ENCODE measurements around the gene RINL.
"Not testable (repeated sequence)": the region's sequence is repeated elsewhere in the genome, so short reads cannot be mapped to it uniquely, and the experiment has no call there.

Gene RINL

GRCh38 chr19:38826856-38827551 lies 51.1 kb downstream of the RINL start:
- H3K27ac ChIP-seq = no peak overlapping the region
- H3K9ac ChIP-seq = no peak overlapping the region
- no peak overlapping the region for H3K4me2 ChIP-seq
- peaks cover 14% of the 10 kb centered on the region for H3K4me1 ChIP-seq
- no peak overlapping the region for H3K4me3 ChIP-seq
- H4K20me1 ChIP-seq = no peaks in the 10 kb centered on the region
- H3K9me3 ChIP-seq = peaks cover 10% of the 10 kb centered on the region
- no peaks in the 10 kb centered on the region for H3K27me3 ChIP-seq
- TF ChIP-seq Cebpa-rat (IDR thresholded peaks at IDR 0.05) = no peak
- peaks cover 81% of the 10 kb centered on the region for H3K36me3 ChIP-seq

GRCh38 chr19:38825936-38826335 lies 52.1 kb downstream of the RINL start:
- H3K27me3 ChIP-seq, H3K27ac ChIP-seq, H4K20me1 ChIP-seq, H3K4me3 ChIP-seq, H3K4me1 ChIP-seq, H3K9ac ChIP-seq, H3K9me3 ChIP-seq, H3K4me2 ChIP-seq: not testable (repeated sequence)
- peaks cover 91% of the 10 kb centered on the region for H3K36me3 ChIP-seq

DNA sequence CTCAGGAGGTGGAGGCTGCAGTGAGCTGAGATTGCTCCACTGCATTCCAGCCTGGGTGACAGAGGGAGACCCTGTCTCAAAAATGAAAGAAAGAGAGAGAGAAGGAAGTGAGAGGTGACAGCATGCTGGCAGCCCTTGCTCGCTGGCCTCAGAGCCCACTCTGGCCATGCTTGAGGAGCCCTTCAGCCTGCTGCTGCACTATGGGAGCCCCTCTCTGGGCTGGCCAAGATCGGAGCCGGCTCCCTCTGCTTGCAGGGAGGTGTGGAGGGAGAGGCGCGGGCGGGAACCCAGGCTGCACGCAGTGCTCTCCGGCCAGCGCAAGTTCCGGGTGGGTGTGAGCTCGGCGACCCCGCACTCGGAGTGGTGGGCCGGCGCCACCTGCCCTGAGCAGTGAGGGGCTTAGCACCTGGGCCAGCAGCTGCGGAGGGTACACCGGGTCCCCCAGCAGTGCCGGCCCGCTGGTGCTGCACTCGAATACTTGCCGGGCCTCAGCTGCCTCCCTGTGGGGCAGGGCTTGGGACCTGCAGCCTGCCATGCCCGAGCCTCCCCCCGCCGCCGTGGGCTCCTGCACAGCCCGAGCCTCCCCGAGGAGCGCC lies 56.7 kb downstream of the RINL start:
- H3K36me3 ChIP-seq = peaks cover 89% of the 10 kb centered on the region

GRCh38 chr19:38819231-38819920 lies 58.7 kb downstream of the RINL start:
- Histone ChIP-seq H3K4me3 (no peak overlapping the region), H3K27ac (no peak overlapping the region), H4K20me1 (peaks cover 24% of the 10 kb centered on the region; the same call in 1 of the 2 replicates), H3K9ac (no peak overlapping the region), H3K9me3 (peaks cover 10% of the 10 kb centered on the region), H3K4me1 (peaks cover 8% of the 10 kb centered on the region; the same call in 1 of the 2 replicates), H3K4me2 (no peak overlapping the region), H3K27me3 (no peaks in the 10 kb centered on the region), H3K36me3 (peaks cover 89% of the 10 kb centered on the region)
- TF ChIP-seq Cebpa-rat (IDR thresholded peaks at IDR 0.05) = no peak

More for the DNA sequence above, 56.7 kb downstream of the RINL start:
- not testable (repeated sequence) for H3K9me3 ChIP-seq, H3K4me3 ChIP-seq, H3K27ac ChIP-seq, H3K9ac ChIP-seq, H3K4me1 ChIP-seq, H3K27me3 ChIP-seq, H3K4me2 ChIP-seq
- peaks cover 24% of the 10 kb centered on the region; the same call in 1 of the 2 replicates for H4K20me1 ChIP-seq
